Activated B cell treated with CpG ODN at 0.5 μM for 24 hours (primary cell): ENCODE measurements around the gene LIX1L. TPM values are rescaled to one million over a fixed set of nuclear protein-coding genes. Genes with fewer than 3 reads are reported as not detected.
A peak's percentile ranks its signal among the peaks of the same experiment; 100 is the strongest.

Experiments
- ATAC-seq: fragments of 200-7000 bp; cut with Tn5 transposase; one replicate; pipeline ENCODE4 v1.10.0; 2021; ENCODE audit warnings: low read depth, mild to moderate bottlenecking, moderate library complexity
- CTCF ChIA-PET: fragments of 350-600 bp; sonication (Branson Sonifier 250); formaldehyde crosslinking; loops from one replicate; lab custom pipeline; 2021; ENCODE audit warnings: antibody characterized with exemption; lab: Charles Lee
- POLR2A ChIA-PET: fragments of 350-600 bp; sonication (Branson Sonifier 250); formaldehyde crosslinking; loops from one replicate; lab custom pipeline; 2021; ENCODE audit warnings: antibody characterized with exemption; lab: Charles Lee
- DNase-seq: peaks from one replicate; pipeline ENCODE4 v3.0.0; 2022
- H3K27ac Mint-ChIP-seq: one replicate; pipeline ENCODE4 v1.8.0; 2020; ENCODE audit warnings: mixed read lengths
- H3K27me3 Mint-ChIP-seq: one replicate; pipeline ENCODE4 v1.8.0; 2021; ENCODE audit warnings: mixed read lengths
- H3K36me3 Mint-ChIP-seq: one replicate; pipeline ENCODE4 v1.8.0; 2021; ENCODE audit warnings: low read depth, mixed read lengths
- H3K4me1 Mint-ChIP-seq: one replicate; pipeline ENCODE4 v1.8.0; 2021; ENCODE audit warnings: mixed read lengths
- H3K4me3 Mint-ChIP-seq: one replicate; pipeline ENCODE4 v1.8.0; 2020; ENCODE audit warnings: mild to moderate bottlenecking, mixed read lengths
- H3K9me3 Mint-ChIP-seq: one replicate; pipeline ENCODE4 v1.8.0; 2020; ENCODE audit warnings: mixed read lengths
- intact Hi-C: fragments of 100-400 bp; cut with micrococcal nuclease; formaldehyde crosslinking; loops from one replicate; pipeline ENCODE4 v1.15.1; 2024
- total RNA-seq: library from RNA; stranded (reverse); gene quantifications from 2 replicates; pipeline ENCODE4 v1.2.3, GENCODE V29; 2022
- TF ChIP-seq, protein P1 (sequence below): fragments of 200-600 bp; IDR thresholded peaks from one replicate; pipeline ENCODE4 v1.8.0; 2022; ENCODE audit warnings: antibody characterized with exemption, mild to moderate bottlenecking

Gene LIX1L
- total RNA-seq, 1 donor from 2014 or later, result 31.7 TPM

DNA sequence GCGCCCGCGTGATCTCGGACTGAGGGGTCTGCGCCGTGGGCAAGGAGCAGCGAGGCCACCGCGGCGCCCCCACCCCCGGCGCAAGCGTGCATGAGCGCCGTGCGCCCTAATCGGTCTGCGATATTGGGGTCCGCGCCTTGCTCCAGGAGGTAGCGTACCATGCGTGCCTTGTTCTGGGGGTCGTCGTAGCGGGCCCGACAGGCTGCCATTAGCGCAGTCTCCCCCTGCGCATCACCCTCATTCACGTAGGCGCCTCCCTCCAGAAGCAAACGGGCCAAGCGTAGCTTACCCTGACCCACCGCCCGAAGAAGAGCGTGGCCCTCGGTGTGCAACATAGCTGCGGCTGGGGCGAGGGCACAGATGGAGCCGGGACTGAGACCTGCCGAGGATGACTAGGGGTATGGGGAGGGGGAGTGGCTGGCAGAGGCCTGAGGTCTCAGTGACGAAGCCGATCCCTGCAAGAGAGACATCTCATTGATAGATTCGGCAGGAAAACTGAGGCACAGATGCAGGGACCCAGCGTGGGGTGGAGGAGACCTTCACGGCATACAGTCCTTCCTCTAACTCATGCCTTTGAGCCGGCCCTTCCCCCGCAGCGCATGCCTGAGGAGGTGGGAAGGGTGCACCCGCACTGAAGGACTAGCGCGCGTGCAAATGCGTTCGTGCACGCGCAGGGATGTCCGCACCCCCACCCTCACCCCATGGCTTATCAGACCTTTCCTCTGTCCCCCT lies 3.8 kb upstream of the LIX1L start:
- intact Hi-C loops, result loop anchor here (5.0 kb wide), 1 partner anchor 36 kb away; the partner anchor contains the start of gene TXNIP
- Mint-ChIP-seq H3K27ac (peak overlapping the region; percentile 64), H3K4me1 (peaks cover 69% of the 10 kb centered on the region), H3K27me3 (no peaks in the 10 kb centered on the region), H3K36me3 (peaks cover 10% of the 10 kb centered on the region), H3K4me3 (peak overlapping the region; percentile 90), H3K9me3 (no peaks in the 10 kb centered on the region)
- CTCF ChIA-PET, result interaction anchor here (2.0 kb wide), 1 partner anchor 35 kb away, joined by 5 read pairs; the partner anchor contains the start of gene RBM8A
- TF ChIP-seq, protein P1, sequence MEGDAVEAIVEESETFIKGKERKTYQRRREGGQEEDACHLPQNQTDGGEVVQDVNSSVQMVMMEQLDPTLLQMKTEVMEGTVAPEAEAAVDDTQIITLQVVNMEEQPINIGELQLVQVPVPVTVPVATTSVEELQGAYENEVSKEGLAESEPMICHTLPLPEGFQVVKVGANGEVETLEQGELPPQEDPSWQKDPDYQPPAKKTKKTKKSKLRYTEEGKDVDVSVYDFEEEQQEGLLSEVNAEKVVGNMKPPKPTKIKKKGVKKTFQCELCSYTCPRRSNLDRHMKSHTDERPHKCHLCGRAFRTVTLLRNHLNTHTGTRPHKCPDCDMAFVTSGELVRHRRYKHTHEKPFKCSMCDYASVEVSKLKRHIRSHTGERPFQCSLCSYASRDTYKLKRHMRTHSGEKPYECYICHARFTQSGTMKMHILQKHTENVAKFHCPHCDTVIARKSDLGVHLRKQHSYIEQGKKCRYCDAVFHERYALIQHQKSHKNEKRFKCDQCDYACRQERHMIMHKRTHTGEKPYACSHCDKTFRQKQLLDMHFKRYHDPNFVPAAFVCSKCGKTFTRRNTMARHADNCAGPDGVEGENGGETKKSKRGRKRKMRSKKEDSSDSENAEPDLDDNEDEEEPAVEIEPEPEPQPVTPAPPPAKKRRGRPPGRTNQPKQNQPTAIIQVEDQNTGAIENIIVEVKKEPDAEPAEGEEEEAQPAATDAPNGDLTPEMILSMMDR, result no peak
- POLR2A ChIA-PET, result interaction anchor here (0.7 to 5.1 kb wide), 9 partner anchors 18 to 116 kb away, joined by 3 to 128 read pairs (median 8); partner anchors contain the start of genes NUDT17, PEX11B, PIAS3 and RBM8A
- DNase-seq, result peak; percentile 29
- no peak for ATAC-seq

DNA sequence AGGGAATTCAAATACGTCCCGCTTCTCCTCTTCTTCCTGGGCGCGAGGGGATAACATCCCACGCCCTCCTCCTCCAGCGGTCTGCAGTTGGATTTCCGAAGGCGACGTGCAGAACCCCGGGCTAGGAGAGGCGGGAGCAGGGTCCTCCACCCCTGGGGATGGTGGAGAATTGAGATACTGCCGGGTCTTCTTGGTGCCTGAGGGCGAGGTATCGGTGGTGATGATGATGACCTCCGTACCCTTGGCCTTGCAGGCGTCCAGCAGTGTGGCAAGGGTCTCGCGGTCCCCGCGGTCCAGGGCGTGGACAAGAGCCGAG lies 3.2 kb upstream of the LIX1L start:
- CTCF ChIA-PET, result interaction anchor here (2.0 kb wide), 1 partner anchor 34 kb away, joined by 5 read pairs; the partner anchor contains the start of gene RBM8A
- intact Hi-C loops, result loop anchor here (5.0 kb wide), 1 partner anchor 36 kb away; the partner anchor contains the start of gene TXNIP
- TF ChIP-seq, protein P1, result no peak

DNA sequence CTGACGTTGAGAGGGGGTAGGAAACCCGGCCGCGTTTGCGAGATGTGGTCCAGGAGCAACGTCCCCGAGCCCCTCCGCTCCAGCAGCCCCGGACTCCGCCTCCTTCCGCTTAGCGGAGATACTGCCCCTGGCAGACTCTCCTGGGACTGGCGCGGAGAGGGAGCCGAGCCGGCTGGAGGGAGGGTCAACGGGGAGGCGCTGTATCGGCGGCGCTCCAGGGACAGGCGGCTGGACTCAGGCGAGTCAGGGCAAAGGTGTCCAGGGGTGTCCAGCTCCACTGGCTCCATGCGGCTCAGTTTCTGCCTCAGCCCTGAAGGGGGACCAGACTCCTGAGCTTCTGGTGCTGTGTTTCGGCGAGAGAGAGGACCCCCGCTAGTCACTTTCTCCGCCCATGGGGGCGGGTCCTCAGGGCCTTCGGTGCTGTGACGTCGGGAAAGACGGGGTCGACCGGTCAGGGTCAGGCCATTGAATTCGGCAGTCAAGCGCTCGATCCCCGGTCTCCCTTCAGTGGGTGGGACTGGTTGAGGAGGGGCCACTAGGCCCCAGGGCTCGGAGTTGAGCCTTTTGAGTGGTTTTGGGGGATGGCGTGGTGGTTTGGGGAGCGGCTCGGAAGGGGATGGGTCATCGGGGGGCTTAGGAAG lies 2.8 kb upstream of the LIX1L start:
- ChIA-PET CTCF (interaction anchor here (2.0 kb wide), 1 partner anchor 34 kb away, joined by 5 read pairs; the partner anchor contains the start of gene RBM8A), POLR2A (interaction anchor here (0.5 to 5.1 kb wide), 7 partner anchors 18 to 101 kb away, joined by 3 to 59 read pairs (median 8); partner anchors contain the start of genes PIAS3 and RBM8A)
- ATAC-seq (peak; percentile 11), DNase-seq (peak; percentile 62)
- no peaks in the 10 kb centered on the region for H3K9me3 Mint-ChIP-seq
- peaks cover 79% of the 10 kb centered on the region for H3K4me1 Mint-ChIP-seq
- H3K4me3 Mint-ChIP-seq, result peak overlapping the region; percentile 90
- TF ChIP-seq, protein P1, result no peak
- intact Hi-C loops, result loop anchor here (5.0 kb wide), 1 partner anchor 37 kb away; the partner anchor contains the start of gene TXNIP
- H3K27me3 Mint-ChIP-seq, result no peaks in the 10 kb centered on the region
- H3K36me3 Mint-ChIP-seq, result peaks cover 10% of the 10 kb centered on the region
- H3K27ac Mint-ChIP-seq, result peak overlapping the region; percentile 76

More for the DNA sequence above, 3.2 kb upstream of the LIX1L start:
- ATAC-seq, result no peak
- Mint-ChIP-seq H3K36me3 (peaks cover 10% of the 10 kb centered on the region), H3K4me3 (peak overlapping the region; percentile 90), H3K27me3 (no peaks in the 10 kb centered on the region), H3K9me3 (no peaks in the 10 kb centered on the region), H3K27ac (peak overlapping the region; percentile 76), H3K4me1 (peaks cover 74% of the 10 kb centered on the region)
- POLR2A ChIA-PET, result interaction anchor here (0.5 to 5.1 kb wide), 7 partner anchors 18 to 102 kb away, joined by 3 to 59 read pairs (median 8); partner anchors contain the start of genes PIAS3 and RBM8A
- no peak for DNase-seq

DNA sequence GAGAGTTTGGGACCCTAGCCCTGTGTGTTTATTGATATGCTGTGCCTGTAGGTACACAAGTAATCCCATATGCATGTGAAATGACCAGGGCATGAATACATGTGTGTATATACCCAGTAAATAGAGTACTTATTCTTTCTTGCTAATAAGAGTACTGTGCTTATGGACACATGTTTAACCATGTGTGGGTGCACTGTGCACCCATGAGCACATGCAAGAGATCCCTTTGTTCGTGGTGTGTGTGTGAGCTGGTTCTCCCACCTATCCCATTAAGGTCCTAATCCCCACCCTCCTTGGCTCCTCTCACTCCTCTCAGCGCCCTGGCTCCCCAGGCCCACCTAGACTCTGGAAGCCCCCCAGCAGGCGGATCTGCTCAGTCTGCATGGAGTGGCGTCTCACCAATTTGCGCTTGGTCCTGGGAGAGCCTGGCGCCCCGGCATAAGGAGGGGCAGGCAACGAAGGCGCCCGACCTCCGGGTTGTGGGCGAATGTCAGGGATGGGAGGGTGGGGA lies 2.2 kb upstream of the LIX1L start:
- H3K9me3 Mint-ChIP-seq, result no peaks in the 10 kb centered on the region
- no peak for DNase-seq
- H3K27me3 Mint-ChIP-seq, result no peaks in the 10 kb centered on the region
- no peak for ATAC-seq
- TF ChIP-seq, protein P1, result no peak
- CTCF ChIA-PET, result no interaction called here
- H3K4me1 Mint-ChIP-seq, result peaks cover 82% of the 10 kb centered on the region
- POLR2A ChIA-PET, result interaction anchor here (0.6 to 5.1 kb wide), 10 partner anchors 19 to 101 kb away, joined by 4 to 88 read pairs (median 32); partner anchors contain the start of genes PEX11B, PIAS3 and RBM8A
- H3K36me3 Mint-ChIP-seq, result peaks cover 10% of the 10 kb centered on the region
- no peak overlapping the region for H3K27ac Mint-ChIP-seq
- intact Hi-C loops, result loop anchor here (5.0 kb wide), 1 partner anchor 37 kb away; the partner anchor contains the start of gene TXNIP
- peak overlapping the region; percentile 90 for H3K4me3 Mint-ChIP-seq
